ENCODE results near the gene POP7. TPM values are rescaled to one million over a fixed set of nuclear protein-coding genes. Genes with fewer than 3 reads are reported as not detected.

Gene POP7
- total and polyA plus RNA-seq, 2 donors (not counting 1 experiment from before 2014, with no cell fraction given), result 14.4 to 15.2 TPM

DNA sequence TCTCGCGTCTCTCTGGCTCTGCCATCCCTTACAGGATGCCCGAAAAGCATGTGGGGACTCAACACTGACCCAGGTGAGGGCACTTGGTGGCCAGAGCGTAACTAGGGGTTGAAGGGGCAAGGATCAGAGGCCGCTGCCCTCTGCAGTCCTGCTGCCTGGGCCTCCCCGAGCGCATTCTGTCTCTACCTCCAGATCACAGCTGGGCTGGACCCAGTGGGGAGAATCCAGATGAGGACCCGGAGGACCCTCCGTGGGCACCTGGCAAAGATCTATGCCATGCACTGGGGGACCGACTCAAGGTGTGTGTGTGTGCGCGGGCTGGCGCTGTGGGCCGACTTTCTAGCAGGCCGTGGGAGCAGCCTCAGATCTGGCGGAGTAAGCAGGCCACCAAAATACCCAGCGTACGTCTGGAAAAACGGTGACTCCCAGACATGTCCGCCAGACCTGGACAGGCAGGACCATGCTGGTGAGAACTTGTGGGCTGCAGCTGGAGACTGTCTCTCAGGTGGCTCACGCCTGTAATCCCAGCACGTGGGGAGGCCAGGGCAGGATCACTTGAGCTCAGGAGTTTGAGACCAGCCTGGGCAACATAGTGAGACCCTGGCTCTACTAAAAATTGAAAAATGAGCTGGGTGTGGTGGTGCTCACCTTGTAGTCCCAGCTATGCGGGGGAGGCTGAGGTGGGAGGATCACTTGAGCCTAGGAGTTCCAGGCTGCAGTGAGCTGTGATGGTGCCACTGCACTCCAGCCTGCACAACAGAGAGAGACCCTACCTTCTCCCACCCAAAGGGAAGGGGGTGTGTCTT lies 29.2 kb upstream of the POP7 start:
- Histone ChIP-seq H3K79me2 (ENCODE audit: control insufficient read depth, insufficient read depth, low read length) (peaks cover 12% of the 10 kb centered on the region), H4K20me1 (ENCODE audit: control insufficient read depth, insufficient read depth, low read length, poor library complexity, severe bottlenecking) (peaks cover 45% of the 10 kb centered on the region), H3K27ac (ENCODE audit: low read length in 2 of 2) (peak overlapping the region; percentile 78 to 97), H3K4me3 (ENCODE audit: control extremely low read depth in 1 of 5, extremely low read depth in 1 of 5, insufficient read depth in 1 of 5, low read depth in 2 of 5, low read length in 4 of 5) (no peak overlapping the region), H3K9me3 (ENCODE audit: control extremely low read depth in 1 of 3, control insufficient read depth in 2 of 3, insufficient read depth in 1 of 3, low read length in 2 of 3) (no peaks in the 10 kb centered on the region), H3K4me2 (replicated peaks; ENCODE audit: low read depth, low read length, poor library complexity, severe bottlenecking) (peak overlapping the region; percentile 85), H3K9ac (ENCODE audit: low read length) (peak overlapping the region; percentile 97), H3K4me1 (ENCODE audit: control insufficient read depth in 2 of 2, insufficient read depth in 2 of 2, low read length in 2 of 2) (peaks cover 0 to 9% of the 10 kb centered on the region in 2 donors), H3K36me3 (replicated peaks in 1 of 2; ENCODE audit: control extremely low read depth in 1 of 2, control insufficient read depth in 1 of 2, extremely low read depth in 1 of 2, insufficient read depth in 2 of 2, low read length in 1 of 2) (peaks cover 0 to 43% of the 10 kb centered on the region in 2 experiments), H2AFZ (ENCODE audit: insufficient read depth, low read depth, low read length, poor library complexity, severe bottlenecking) (peak overlapping the region; percentile 54), H3K27me3 (replicated peaks in 1 of 4; ENCODE audit: control extremely low read depth in 1 of 4, control insufficient read depth in 3 of 4, insufficient read depth in 4 of 4, low read length in 3 of 4) (no peaks in the 10 kb centered on the region)
- Mint-ChIP-seq H3K4me1 (peaks cover 10% of the 10 kb centered on the region), H3K9me3 (ENCODE audit: insufficient read depth) (no peaks in the 10 kb centered on the region), H3K27me3 (no peaks in the 10 kb centered on the region), H3K4me3 (peak overlapping the region; percentile 79), H3K27ac (peak overlapping the region; percentile 85)
- ChIA-PET POLR2A (interaction anchor here (0.7 to 2.7 kb wide), 10 partner anchors 16 to 307 kb away, joined by 3 to 16 read pairs (median 5); partner anchors contain the start of genes FBXO24, LRCH4 and POP7), CTCF (interaction anchor here (1.1 to 4.7 kb wide), 4 partner anchors 14 to 208 kb away, joined by 3 to 53 read pairs (median 10); partner anchors contain the start of gene POP7)
- intact Hi-C loops (cut with micrococcal nuclease), result loop anchor here (10.0 kb wide), 1 partner anchor 592 kb away; the partner anchor contains the start of genes COPS6 and ZNF3
- ATAC-seq (ENCODE audit: low read depth) (no peak), DNase-seq (no peak)
- TF ChIP-seq, protein P1, sequence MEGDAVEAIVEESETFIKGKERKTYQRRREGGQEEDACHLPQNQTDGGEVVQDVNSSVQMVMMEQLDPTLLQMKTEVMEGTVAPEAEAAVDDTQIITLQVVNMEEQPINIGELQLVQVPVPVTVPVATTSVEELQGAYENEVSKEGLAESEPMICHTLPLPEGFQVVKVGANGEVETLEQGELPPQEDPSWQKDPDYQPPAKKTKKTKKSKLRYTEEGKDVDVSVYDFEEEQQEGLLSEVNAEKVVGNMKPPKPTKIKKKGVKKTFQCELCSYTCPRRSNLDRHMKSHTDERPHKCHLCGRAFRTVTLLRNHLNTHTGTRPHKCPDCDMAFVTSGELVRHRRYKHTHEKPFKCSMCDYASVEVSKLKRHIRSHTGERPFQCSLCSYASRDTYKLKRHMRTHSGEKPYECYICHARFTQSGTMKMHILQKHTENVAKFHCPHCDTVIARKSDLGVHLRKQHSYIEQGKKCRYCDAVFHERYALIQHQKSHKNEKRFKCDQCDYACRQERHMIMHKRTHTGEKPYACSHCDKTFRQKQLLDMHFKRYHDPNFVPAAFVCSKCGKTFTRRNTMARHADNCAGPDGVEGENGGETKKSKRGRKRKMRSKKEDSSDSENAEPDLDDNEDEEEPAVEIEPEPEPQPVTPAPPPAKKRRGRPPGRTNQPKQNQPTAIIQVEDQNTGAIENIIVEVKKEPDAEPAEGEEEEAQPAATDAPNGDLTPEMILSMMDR (IDR thresholded peaks at IDR 0.05), result no peak
- no peak for TF ChIP-seq EZH2 (IDR thresholded peaks at IDR 0.05; ENCODE audit: borderline replicate concordance, insufficient read depth, low read depth, low read length, poor library complexity, severe bottlenecking)
- 95% methylated on average over 22 of the region's 23 CpGs for WGBS (ENCODE audit: insufficient coverage)
